Activated T-cell treated with anti-CD3 and anti-CD28 coated beads for 24 hours (primary cell): ENCODE measurements around the gene SLC16A8.

Experiments
- DNase-seq: peaks from one replicate; pipeline ENCODE4 v3.0.0-alpha.2; 2020; ENCODE audit warnings: low read depth

SLC16A8 gene

DNA sequence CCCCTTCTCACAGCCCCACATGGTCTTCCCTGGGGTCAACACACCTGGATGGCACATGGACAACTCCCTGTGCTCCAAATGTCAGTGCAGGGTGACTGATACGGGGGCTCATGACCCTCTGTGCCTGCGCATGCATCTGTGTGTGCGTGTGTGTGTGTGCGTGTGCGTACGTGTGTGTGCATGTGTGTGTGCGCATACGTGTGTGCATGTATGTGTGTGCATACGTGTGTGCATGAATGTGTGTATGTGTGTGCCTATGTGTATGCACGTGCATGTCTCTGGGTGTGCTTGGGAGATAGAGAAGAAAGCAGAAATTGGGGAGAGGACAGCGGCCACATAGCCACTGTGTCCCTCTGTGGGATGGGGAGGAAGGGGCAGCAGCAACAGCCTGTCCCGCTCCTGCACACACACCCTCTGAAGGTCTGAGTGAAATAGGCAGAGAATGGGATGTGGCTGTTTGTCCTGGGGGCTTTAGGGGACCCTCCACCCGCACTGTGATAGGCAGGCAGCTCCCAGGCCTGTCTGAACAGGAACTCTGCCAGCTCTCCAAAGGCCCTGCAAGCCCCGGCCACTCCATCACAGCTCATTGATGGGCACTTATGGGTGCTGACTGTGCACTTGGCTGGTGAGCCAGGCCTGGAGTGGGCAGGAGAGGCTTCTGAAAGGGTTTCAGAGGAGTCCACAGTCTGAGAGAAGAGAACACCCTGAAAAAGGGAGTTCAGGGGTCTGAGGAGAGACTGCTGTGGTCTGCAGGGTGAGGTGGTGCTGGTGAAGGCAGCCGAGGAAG lies 55.4 kb downstream of the SLC16A8 start:
- DNase-seq = no peak
